Pancreas (tissue), 10 donors: ENCODE measurements around the gene VWA8. TPM values are rescaled to one million over a fixed set of nuclear protein-coding genes. Genes with fewer than 3 reads are reported as not detected.

Experiments
- ATAC-seq, 4 donors: fragments of 200-7000 bp; cut with Tn5 transposase; one replicate each; pipeline versions ENCODE4 v1.8.0 to v1.9.1; 2020; ENCODE audit warnings: mild to moderate bottlenecking in 4 of 4, moderate library complexity in 4 of 4
- DNase-seq, 6 donors: peaks; one replicate each; pipeline ENCODE4 v3.0.0-alpha.2; 2020
- FAIRE-seq: peaks from 2 replicates; lab custom pipeline; 2012; peaks lifted over from hg19 to GRCh38; lab: Jason Lieb, UNC
- H3K27ac ChIP-seq, 4 donors: fragments of 200-600 bp; sonication (generic); 1 replicate in 3 of 4; 2 replicates in 1 of 4; pipeline versions ENCODE4 v1.5.0 to v1.8.0; 2020
- H3K27me3 ChIP-seq, 4 donors: fragments of 200-600 bp; one replicate each; pipeline ENCODE4 v1.8.0; 2021
- H3K36me3 ChIP-seq, 3 donors: fragments of 200-600 bp; sonication (generic) in 1 of 3; one replicate each; pipeline versions ENCODE4 v1.5.0 to v1.8.0; 2020 to 2021
- H3K4me1 ChIP-seq, 3 donors: fragments of 200-600 bp; one replicate each; pipeline ENCODE4 v1.8.0; 2021
- H3K4me3 ChIP-seq, 4 donors: fragments of 200-600 bp; sonication (generic) in 2 of 4; one replicate each; pipeline versions ENCODE4 v1.5.0 to v1.8.0; 2020 to 2021
- H3K9me3 ChIP-seq, 4 donors: fragments of 200-600 bp; one replicate each; pipeline ENCODE4 v1.8.0; 2021
- WGBS, 2 donors: extraction: QIAGEN DNeasy Blood & Tissue Kit; methylation state at CpG; one replicate each; pipeline ENCODE4 v1.1.7; 2013; 5-methylcytosine and 5-hydroxymethylcytosine counted together
- intact Hi-C, 3 donors: fragments of 100-400 bp; cut with DNase I; formaldehyde crosslinking; loops; one replicate each; pipeline versions ENCODE4 v1.11.1 to v1.14.2; 2022
- polyA plus RNA-seq, 2 donors: library from polyadenylated mRNA; stranded (reverse); fragments of 200-250 nt; gene quantifications; one replicate each; pipeline ENCODE4 v1.2.3, GENCODE V29; 2013
- total RNA-seq, 6 donors: library from RNA; stranded (reverse); fragmentation: NEBNext Ultra II Directional in 4 of 6; extraction: Animal tissue kit (Norgen Biotek cat#: 25700) in 4 of 6; gene quantifications; one replicate each; pipeline versions ENCODE4 v1.2.1 to v1.2.4, GENCODE V29; 2021 to 2023
- TF ChIP-seq, protein P1 (sequence below), 4 donors: fragments of 200-600 bp; sonication (generic) in 3 of 4; IDR thresholded peaks; one replicate each; pipeline versions ENCODE4 v1.5.0 to v1.8.0; 2021; ENCODE audit warnings: antibody characterized with exemption in 4 of 4
- donor health status: healthy with polysubstance abuse.
- donor health status: DM: no; HTN: no; CAD: no; lungs with moderate emphysema.
- donor health status: DM: no; HTN: no; CAD: no.
- donor health status: control.
- donor health status: control.
- donor health status: Bipolar disorder and iron deficiency.
- donor health status: DM: yes; HTN: yes; CAD: no.
- donor health status: DM: no; HTN: no; CAD: no.
- donor health status: DM: no; HTN: no; CAD: no.
- donor health status: DM: yes; HTN: yes; CAD: no.

VWA8 gene
- total and polyA plus RNA-seq, 8 donors: 3.3 to 15.8 (median 9.2) TPM

DNA sequence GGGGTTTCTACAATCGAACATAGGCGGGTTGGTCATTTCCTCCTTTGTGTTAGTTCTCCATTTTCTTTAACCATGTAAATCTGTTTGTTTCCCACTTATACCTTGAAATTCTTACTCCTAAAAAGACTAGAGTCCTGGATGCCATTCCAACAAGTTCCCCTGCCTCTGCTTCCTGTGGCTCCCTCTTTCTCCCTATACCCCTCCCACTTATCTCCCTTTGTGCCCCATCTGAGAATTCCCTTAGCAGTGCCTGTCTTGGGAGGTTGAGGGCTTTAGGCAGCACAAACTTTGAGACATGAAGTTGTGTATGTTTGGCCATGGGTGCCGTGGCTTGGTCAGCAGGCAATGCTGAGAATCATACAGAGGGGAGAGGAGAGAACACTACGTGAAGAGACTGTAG is 327.1 kb downstream of the VWA8 start:
- WGBS, 2 donors: 82 to 92% methylated on average over 4 of the region's 4 CpGs
- Histone ChIP-seq H3K9me3 (no peaks in the 10 kb centered on the region), H3K4me3 (no peak overlapping the region), H3K4me1 (no peaks in the 10 kb centered on the region), H3K36me3 (no peaks in the 10 kb centered on the region), H3K27me3 (no peaks in the 10 kb centered on the region), H3K27ac (no peak overlapping the region)
- TF ChIP-seq, protein P1, sequence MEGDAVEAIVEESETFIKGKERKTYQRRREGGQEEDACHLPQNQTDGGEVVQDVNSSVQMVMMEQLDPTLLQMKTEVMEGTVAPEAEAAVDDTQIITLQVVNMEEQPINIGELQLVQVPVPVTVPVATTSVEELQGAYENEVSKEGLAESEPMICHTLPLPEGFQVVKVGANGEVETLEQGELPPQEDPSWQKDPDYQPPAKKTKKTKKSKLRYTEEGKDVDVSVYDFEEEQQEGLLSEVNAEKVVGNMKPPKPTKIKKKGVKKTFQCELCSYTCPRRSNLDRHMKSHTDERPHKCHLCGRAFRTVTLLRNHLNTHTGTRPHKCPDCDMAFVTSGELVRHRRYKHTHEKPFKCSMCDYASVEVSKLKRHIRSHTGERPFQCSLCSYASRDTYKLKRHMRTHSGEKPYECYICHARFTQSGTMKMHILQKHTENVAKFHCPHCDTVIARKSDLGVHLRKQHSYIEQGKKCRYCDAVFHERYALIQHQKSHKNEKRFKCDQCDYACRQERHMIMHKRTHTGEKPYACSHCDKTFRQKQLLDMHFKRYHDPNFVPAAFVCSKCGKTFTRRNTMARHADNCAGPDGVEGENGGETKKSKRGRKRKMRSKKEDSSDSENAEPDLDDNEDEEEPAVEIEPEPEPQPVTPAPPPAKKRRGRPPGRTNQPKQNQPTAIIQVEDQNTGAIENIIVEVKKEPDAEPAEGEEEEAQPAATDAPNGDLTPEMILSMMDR (IDR thresholded peaks at IDR 0.05): no peak
- no peak for DNase-seq
- FAIRE-seq: no peak
- intact Hi-C loops: no loop called here
- ATAC-seq: no peak

DNA sequence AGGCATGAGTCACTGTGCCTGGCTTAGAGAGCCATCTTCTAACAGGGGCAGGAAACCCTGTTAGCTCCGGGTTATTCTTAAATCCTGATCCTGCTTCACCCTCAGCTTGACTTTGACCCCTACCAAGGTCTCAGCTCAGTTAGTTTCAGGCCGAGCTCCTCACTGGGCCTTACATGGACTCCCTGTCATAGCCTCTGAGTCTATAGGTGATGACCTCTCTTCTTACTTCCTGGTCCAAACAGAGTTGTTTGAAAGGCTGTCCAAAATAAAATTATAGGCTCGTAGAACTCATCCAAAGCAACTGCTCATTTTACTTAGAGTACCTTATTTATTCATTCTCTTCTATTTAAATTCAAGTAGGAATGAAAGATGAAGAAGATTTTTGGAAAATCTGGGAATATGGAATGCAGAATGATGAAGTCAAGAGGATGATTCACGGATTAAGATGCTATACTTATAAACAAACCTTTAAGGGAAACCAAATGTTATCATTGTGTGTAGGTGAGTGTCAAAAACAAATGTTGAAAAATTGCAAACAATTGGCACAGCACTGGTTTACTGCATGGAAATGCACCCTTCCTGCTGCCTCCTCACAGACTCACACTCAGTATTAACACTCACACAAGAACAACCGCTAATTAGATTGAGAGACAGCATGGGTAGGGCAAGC is 329.5 kb downstream of the VWA8 start:
- 88 to 90% methylated on average over 5 of the region's 5 CpGs for WGBS, 2 donors
- no peaks in the 10 kb centered on the region for H3K4me1 ChIP-seq
- TF ChIP-seq, protein P1 (IDR thresholded peaks at IDR 0.05): no peak
- H3K4me3 ChIP-seq: no peak overlapping the region
- no peaks in the 10 kb centered on the region for H3K36me3 ChIP-seq
- no peak for ATAC-seq
- intact Hi-C loops: no loop called here
- H3K27me3 ChIP-seq: no peaks in the 10 kb centered on the region
- no peaks in the 10 kb centered on the region for H3K9me3 ChIP-seq
- no peak for DNase-seq
- no peak for FAIRE-seq
- H3K27ac ChIP-seq: no peak overlapping the region

DNA sequence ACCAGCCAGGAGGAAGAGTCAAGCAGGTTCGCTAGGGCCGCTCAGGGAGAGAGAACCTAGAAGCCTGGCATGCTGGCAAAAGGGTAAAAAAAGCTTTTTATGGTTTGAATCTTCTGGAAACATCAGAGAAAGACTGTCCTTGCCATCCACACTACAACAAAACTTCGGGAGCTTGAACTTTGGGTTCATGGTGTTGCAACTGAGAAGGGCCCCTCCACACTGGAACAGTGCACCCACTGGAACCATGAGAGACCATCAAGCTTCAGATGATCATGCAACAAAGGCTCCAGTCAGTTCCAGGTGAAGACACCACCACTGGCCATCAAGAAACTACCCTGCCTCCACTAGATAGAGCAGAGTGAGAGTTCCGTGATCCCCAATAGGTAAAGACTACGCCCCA is 333.5 kb downstream of the VWA8 start:
- Histone ChIP-seq H3K4me1 (peaks cover 0 to 3% (median 0%) of the 10 kb centered on the region in 3 donors), H3K27me3 (no peaks in the 10 kb centered on the region), H3K36me3 (no peaks in the 10 kb centered on the region), H3K9me3 (no peaks in the 10 kb centered on the region), H3K4me3 (no peak overlapping the region), H3K27ac (no peak overlapping the region)
- DNase-seq (no peak), ATAC-seq (no peak), FAIRE-seq (no peak)
- intact Hi-C loops: no loop called here
- WGBS, 2 donors: 97 to 99% methylated on average over 5 of the region's 5 CpGs
- TF ChIP-seq, protein P1 (IDR thresholded peaks at IDR 0.05): no peak

GRCh38 chr13:41624041-41624440 is 336.9 kb downstream of the VWA8 start:
- Histone ChIP-seq H3K4me3 (no peak overlapping the region), H3K27me3 (no peaks in the 10 kb centered on the region), H3K36me3 (no peaks in the 10 kb centered on the region), H3K4me1 (peaks cover 0 to 6% (median 0%) of the 10 kb centered on the region in 3 donors), H3K27ac (no peak overlapping the region), H3K9me3 (no peaks in the 10 kb centered on the region)
- DNase-seq (no peak), ATAC-seq (no peak), FAIRE-seq (no peak)
- TF ChIP-seq, protein P1 (IDR thresholded peaks at IDR 0.05): no peak
- intact Hi-C loops: no loop called here
